DMS 273 (cell line): ENCODE data around the gene SYNE4.
"Not testable (repeated sequence)": the region's sequence is repeated elsewhere in the genome, so short reads cannot be mapped to it uniquely, and the experiment has no call there.

Source experiments
- DNase-seq: peaks from one replicate; lab custom pipeline; 2025; ENCODE audit not compliant: unreplicated experiment; lab: John Stamatoyannopoulos, UW

Gene SYNE4

GRCh38 chr19:35957411-35957810, 51.2 kb downstream of the SYNE4 start:
- DNase-seq: not testable (repeated sequence)

GRCh38 chr19:35955881-35956634, 52.6 kb downstream of the SYNE4 start:
- no peak for DNase-seq
